Neural progenitor cell (in vitro differentiated cells): ENCODE data around the gene CYB5D1.

Experiments used
- CTCF ChIP-seq: fragments of 200-600 bp; sonication (generic); IDR thresholded peaks from 2 replicates; pipeline ENCODE4 v1.5.1; 2017; ENCODE audit warnings: antibody characterized with exemption, mild to moderate bottlenecking
- EZH2phosphoT487 ChIP-seq: fragments of 200-600 bp; sonication (generic); IDR thresholded peaks from 2 replicates; pipeline ENCODE4 v1.6.1; 2017; ENCODE audit warnings: antibody characterized with exemption

- TF ChIP-seq CTCF (peak; percentile 14), EZH2phosphoT487 (no peak)
These were observed 40.0 kb downstream of the CYB5D1 start for GRCh38 chr17:7897773-7898172.
